GM19438 (cell line): ENCODE measurements around the gene LGR6.
"Not testable (repeated sequence)": the region's sequence is repeated elsewhere in the genome, so short reads cannot be mapped to it uniquely, and the experiment has no call there.

ENCODE experiments used
- ATAC-seq: cut with Tn5 transposase; IDR thresholded peaks from one replicate; pipeline ENCODE4 v1.9.1; 2021; ENCODE audit warnings: low read depth; ENCODE audit not compliant: unreplicated experiment

The LGR6 gene

GRCh38 chr1:202235856-202236837 is 42.5 kb downstream of the LGR6 start:
- no peak for ATAC-seq

GRCh38 chr1:202237052-202237451 is 43.5 kb downstream of the LGR6 start:
- no peak for ATAC-seq

GRCh38 chr1:202238914-202239313 is 45.3 kb downstream of the LGR6 start:
- no peak for ATAC-seq

- not testable (repeated sequence) for ATAC-seq
Observed at GRCh38 chr1:202240226-202240625, 46.6 kb downstream of the LGR6 start.

GRCh38 chr1:202240956-202241355 is 47.4 kb downstream of the LGR6 start:
- ATAC-seq: no peak

GRCh38 chr1:202241376-202242079 is 47.9 kb downstream of the LGR6 start:
- no peak for ATAC-seq

- ATAC-seq: no peak
Observed at GRCh38 chr1:202242080-202242419, 48.5 kb downstream of the LGR6 start.

GRCh38 chr1:202243006-202243405 is 49.4 kb downstream of the LGR6 start:
- ATAC-seq: no peak

GRCh38 chr1:202244841-202245261 is 51.3 kb downstream of the LGR6 start:
- ATAC-seq: no peak

- no peak for ATAC-seq
Observed at GRCh38 chr1:202245391-202245790, 51.8 kb downstream of the LGR6 start.

GRCh38 chr1:202247104-202247503 is 53.5 kb downstream of the LGR6 start:
- no peak for ATAC-seq

GRCh38 chr1:202247837-202248795 is 54.5 kb downstream of the LGR6 start:
- ATAC-seq: no peak

GRCh38 chr1:202248861-202249260 is 55.3 kb downstream of the LGR6 start:
- ATAC-seq: no peak

- no peak for ATAC-seq
Observed at GRCh38 chr1:202249436-202249835, 55.8 kb downstream of the LGR6 start.

- ATAC-seq: no peak
Observed at GRCh38 chr1:202249846-202250245, 56.2 kb downstream of the LGR6 start.

GRCh38 chr1:202250982-202251381 is 57.4 kb downstream of the LGR6 start:
- no peak for ATAC-seq

GRCh38 chr1:202251424-202252256 is 58.0 kb downstream of the LGR6 start:
- no peak for ATAC-seq

- no peak for ATAC-seq
Observed at GRCh38 chr1:202252271-202252670, 58.7 kb downstream of the LGR6 start.

GRCh38 chr1:202254454-202255252 is 61.1 kb downstream of the LGR6 start:
- ATAC-seq: no peak
